ENCODE results near the gene FILIP1L.

The FILIP1L gene

GRCh38 chr3:99921986-99922385 lies 192.3 kb downstream of the FILIP1L start:
- DNase-seq (ENCODE audit: low spot score) (no peak), ATAC-seq (ENCODE audit: low read depth) (no peak)
- Histone ChIP-seq H3K27ac (ENCODE audit: poor library complexity, severe bottlenecking) (no peak overlapping the region), H3K4me3 (ENCODE audit: severe bottlenecking) (no peak overlapping the region), H3K4me1 (ENCODE audit: insufficient read depth, poor library complexity, severe bottlenecking) (peaks cover 20% of the 10 kb centered on the region), H3K36me3 (ENCODE audit: low read depth) (no peaks in the 10 kb centered on the region), H3K27me3 (ENCODE audit: insufficient read depth, poor library complexity, severe bottlenecking) (no peaks in the 10 kb centered on the region), H3K9me3 (ENCODE audit: severe bottlenecking) (no peaks in the 10 kb centered on the region)
- TF ChIP-seq, protein P1, sequence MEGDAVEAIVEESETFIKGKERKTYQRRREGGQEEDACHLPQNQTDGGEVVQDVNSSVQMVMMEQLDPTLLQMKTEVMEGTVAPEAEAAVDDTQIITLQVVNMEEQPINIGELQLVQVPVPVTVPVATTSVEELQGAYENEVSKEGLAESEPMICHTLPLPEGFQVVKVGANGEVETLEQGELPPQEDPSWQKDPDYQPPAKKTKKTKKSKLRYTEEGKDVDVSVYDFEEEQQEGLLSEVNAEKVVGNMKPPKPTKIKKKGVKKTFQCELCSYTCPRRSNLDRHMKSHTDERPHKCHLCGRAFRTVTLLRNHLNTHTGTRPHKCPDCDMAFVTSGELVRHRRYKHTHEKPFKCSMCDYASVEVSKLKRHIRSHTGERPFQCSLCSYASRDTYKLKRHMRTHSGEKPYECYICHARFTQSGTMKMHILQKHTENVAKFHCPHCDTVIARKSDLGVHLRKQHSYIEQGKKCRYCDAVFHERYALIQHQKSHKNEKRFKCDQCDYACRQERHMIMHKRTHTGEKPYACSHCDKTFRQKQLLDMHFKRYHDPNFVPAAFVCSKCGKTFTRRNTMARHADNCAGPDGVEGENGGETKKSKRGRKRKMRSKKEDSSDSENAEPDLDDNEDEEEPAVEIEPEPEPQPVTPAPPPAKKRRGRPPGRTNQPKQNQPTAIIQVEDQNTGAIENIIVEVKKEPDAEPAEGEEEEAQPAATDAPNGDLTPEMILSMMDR (IDR thresholded peaks at IDR 0.05; ENCODE audit: poor library complexity, severe bottlenecking) = no peak

DNA sequence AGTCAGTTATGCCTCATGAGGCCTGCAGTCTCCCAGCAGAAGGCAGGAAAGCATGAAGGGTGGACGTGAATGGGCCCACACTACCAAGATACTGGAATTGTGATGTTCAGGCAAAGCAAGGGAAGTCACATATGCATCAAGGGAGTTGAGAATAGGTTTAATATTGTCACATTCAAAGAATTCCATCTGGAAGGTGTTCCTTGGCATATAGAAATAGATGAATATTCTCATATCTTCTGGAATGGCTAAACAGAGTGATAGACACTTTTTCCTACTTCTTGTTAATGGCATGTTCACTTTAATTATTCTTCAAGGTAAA lies 193.0 kb downstream of the FILIP1L start:
- peaks cover 20% of the 10 kb centered on the region for H3K4me1 ChIP-seq (ENCODE audit: insufficient read depth, poor library complexity, severe bottlenecking)
- DNase-seq (ENCODE audit: low spot score) = no peak
- no peak overlapping the region for H3K4me3 ChIP-seq (ENCODE audit: severe bottlenecking)
- H3K27me3 ChIP-seq (ENCODE audit: insufficient read depth, poor library complexity, severe bottlenecking) = no peaks in the 10 kb centered on the region
- no peak for ATAC-seq (ENCODE audit: low read depth)
- H3K36me3 ChIP-seq (ENCODE audit: low read depth) = no peaks in the 10 kb centered on the region
- TF ChIP-seq, protein P1 (IDR thresholded peaks at IDR 0.05; ENCODE audit: poor library complexity, severe bottlenecking) = no peak
- H3K27ac ChIP-seq (ENCODE audit: poor library complexity, severe bottlenecking) = no peak overlapping the region
- H3K9me3 ChIP-seq (ENCODE audit: severe bottlenecking) = no peaks in the 10 kb centered on the region

DNA sequence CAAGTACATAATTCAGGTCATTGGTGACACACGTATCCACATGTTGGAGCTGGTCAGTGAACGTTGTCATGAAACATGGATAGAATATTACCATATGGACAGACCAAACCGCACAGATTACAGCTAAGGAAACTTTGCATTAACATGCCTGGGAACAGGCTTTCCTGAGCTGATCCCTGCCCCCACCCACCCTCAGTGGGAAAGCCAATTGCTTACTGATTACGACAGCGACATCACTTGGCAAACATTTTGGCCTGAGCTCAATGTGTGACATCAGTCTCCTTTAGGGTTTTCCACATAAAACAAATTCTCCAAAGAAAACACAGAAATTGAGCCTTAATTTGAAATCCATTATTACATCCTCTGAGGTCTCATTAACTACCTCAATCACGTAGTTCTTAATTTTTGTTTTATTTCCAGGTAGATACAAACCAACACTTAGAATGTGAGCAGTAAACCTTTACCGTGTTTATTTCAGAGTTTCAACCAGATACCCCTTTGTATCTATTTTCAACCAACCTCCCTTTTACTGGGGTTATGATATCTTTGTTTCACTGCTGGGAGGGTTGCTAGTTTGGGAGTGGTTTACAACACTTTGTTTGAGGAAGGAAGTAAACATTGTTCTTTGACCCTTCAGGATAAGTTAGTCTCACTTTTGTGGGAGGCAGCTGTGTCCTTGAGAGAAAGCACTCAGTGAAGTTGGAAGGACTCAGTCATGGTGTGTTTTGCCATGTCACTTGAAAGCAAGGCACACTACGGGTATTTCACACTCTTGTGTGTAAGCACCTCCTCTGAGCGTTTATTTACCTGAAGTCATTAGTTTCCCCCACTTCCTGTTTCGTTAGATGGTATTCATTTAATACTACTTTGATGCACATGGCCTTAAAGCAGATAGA lies 193.6 kb downstream of the FILIP1L start:
- no peak for DNase-seq (ENCODE audit: low spot score)
- Histone ChIP-seq H3K27me3 (ENCODE audit: insufficient read depth, poor library complexity, severe bottlenecking) (no peaks in the 10 kb centered on the region), H3K27ac (ENCODE audit: poor library complexity, severe bottlenecking) (no peak overlapping the region), H3K4me1 (ENCODE audit: insufficient read depth, poor library complexity, severe bottlenecking) (peaks cover 15% of the 10 kb centered on the region), H3K36me3 (ENCODE audit: low read depth) (no peaks in the 10 kb centered on the region), H3K4me3 (ENCODE audit: severe bottlenecking) (no peak overlapping the region), H3K9me3 (ENCODE audit: severe bottlenecking) (no peaks in the 10 kb centered on the region)
- no peak for ATAC-seq (ENCODE audit: low read depth)
- TF ChIP-seq, protein P1 (IDR thresholded peaks at IDR 0.05; ENCODE audit: poor library complexity, severe bottlenecking) = no peak

GRCh38 chr3:99919694-99920093 lies 194.6 kb downstream of the FILIP1L start:
- ATAC-seq (ENCODE audit: low read depth) = no peak
- no peak overlapping the region for H3K4me3 ChIP-seq (ENCODE audit: severe bottlenecking)
- DNase-seq (ENCODE audit: low spot score) = no peak
- H3K36me3 ChIP-seq (ENCODE audit: low read depth) = no peaks in the 10 kb centered on the region
- peaks cover 15% of the 10 kb centered on the region for H3K4me1 ChIP-seq (ENCODE audit: insufficient read depth, poor library complexity, severe bottlenecking)
- peak overlapping the region; percentile 3 for H3K27ac ChIP-seq (ENCODE audit: poor library complexity, severe bottlenecking)
- TF ChIP-seq, protein P1 (IDR thresholded peaks at IDR 0.05; ENCODE audit: poor library complexity, severe bottlenecking) = no peak
- no peaks in the 10 kb centered on the region for H3K27me3 ChIP-seq (ENCODE audit: insufficient read depth, poor library complexity, severe bottlenecking)
- H3K9me3 ChIP-seq (ENCODE audit: severe bottlenecking) = no peaks in the 10 kb centered on the region

DNA sequence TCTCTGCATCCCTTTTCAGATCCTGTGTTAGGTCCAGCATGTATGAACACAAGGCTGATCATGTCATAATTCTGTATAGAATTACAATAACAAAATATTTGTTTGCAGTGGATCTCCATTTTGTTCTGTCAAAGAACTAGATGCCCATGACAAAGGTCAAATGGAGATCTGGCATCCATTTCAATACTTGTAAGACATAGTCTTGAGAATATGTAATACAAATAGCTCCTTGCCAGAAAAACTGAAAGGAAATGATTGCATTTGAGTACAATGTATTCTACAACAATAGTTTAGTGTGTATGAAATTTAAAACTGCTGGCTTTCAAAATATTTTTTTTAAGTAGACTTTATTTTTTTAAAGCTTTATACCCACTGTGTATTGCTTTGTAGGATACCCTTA lies 195.6 kb downstream of the FILIP1L start:
- no peak for DNase-seq (ENCODE audit: low spot score)
- TF ChIP-seq, protein P1 (IDR thresholded peaks at IDR 0.05; ENCODE audit: poor library complexity, severe bottlenecking) = no peak
- no peak overlapping the region for H3K4me3 ChIP-seq (ENCODE audit: severe bottlenecking)
- no peak overlapping the region for H3K27ac ChIP-seq (ENCODE audit: poor library complexity, severe bottlenecking)
- H3K4me1 ChIP-seq (ENCODE audit: insufficient read depth, poor library complexity, severe bottlenecking) = peaks cover 15% of the 10 kb centered on the region
- no peaks in the 10 kb centered on the region for H3K27me3 ChIP-seq (ENCODE audit: insufficient read depth, poor library complexity, severe bottlenecking)
- no peaks in the 10 kb centered on the region for H3K9me3 ChIP-seq (ENCODE audit: severe bottlenecking)
- no peaks in the 10 kb centered on the region for H3K36me3 ChIP-seq (ENCODE audit: low read depth)
- ATAC-seq (ENCODE audit: low read depth) = no peak
